ENCODE measurements around the gene CD47.
A peak's percentile ranks its signal among the peaks of the same experiment; 100 is the strongest.

The CD47 gene

GRCh38 chr3:108093616-108094015 lies 2.8 kb upstream of the CD47 start:
- TF ChIP-seq EZH2 (IDR thresholded peaks at IDR 0.05; ENCODE audit: borderline replicate concordance, low read depth, low read length, severe bottlenecking) (no peak), CTCF (IDR thresholded peaks at IDR 0.05; ENCODE audit: borderline replicate concordance, extremely low read depth, low read length, poor library complexity, severe bottlenecking) (no peak)
- ATAC-seq (ENCODE audit: insufficient read depth, low read depth) (no peak), DNase-seq (no peak)
- H3K27me3 ChIP-seq (ENCODE audit: insufficient read depth, low read length, poor library complexity) = no peaks in the 10 kb centered on the region
- peaks cover 22% of the 10 kb centered on the region for H3K79me2 ChIP-seq (ENCODE audit: insufficient read depth, low read length)
- no peak overlapping the region for H3K9ac ChIP-seq (ENCODE audit: low read depth, low read length)
- peaks cover 3% of the 10 kb centered on the region; the same call in 1 of the 2 replicates for H4K20me1 ChIP-seq (ENCODE audit: insufficient read depth, low read length)
- no peaks in the 10 kb centered on the region for H3K9me3 ChIP-seq (ENCODE audit: insufficient read depth, low read length, severe bottlenecking)
- H3K36me3 ChIP-seq (ENCODE audit: insufficient read depth, low read length) = no peaks in the 10 kb centered on the region; the same call in 1 of the 2 replicates
- no peak overlapping the region for H3K27ac ChIP-seq (ENCODE audit: low read length)
- peaks cover 27% of the 10 kb centered on the region for H3K4me1 ChIP-seq (ENCODE audit: insufficient read depth, low read length)
- H3K4me2 ChIP-seq (ENCODE audit: insufficient read depth, low read length) = no peak overlapping the region
- no peak overlapping the region for H3K4me3 ChIP-seq (ENCODE audit: low read depth in 1 of 2, low read length in 2 of 2)
- H2AFZ ChIP-seq (ENCODE audit: low read depth, low read length) = no peak overlapping the region

GRCh38 chr3:108093021-108093420 lies 2.2 kb upstream of the CD47 start:
- H3K36me3 ChIP-seq (ENCODE audit: insufficient read depth, low read length) = no peaks in the 10 kb centered on the region; the same call in 1 of the 2 replicates
- peaks cover 33% of the 10 kb centered on the region for H3K4me1 ChIP-seq (ENCODE audit: insufficient read depth, low read length)
- 0 out of 2 replicates have a peak overlapping the region, but pooled peaks have one; percentile 16 for H3K27ac ChIP-seq (ENCODE audit: low read length)
- no peaks in the 10 kb centered on the region for H3K9me3 ChIP-seq (ENCODE audit: insufficient read depth, low read length, severe bottlenecking)
- peak overlapping the region; percentile 38; the same call in 1 of the 2 replicates for H2AFZ ChIP-seq (ENCODE audit: low read depth, low read length)
- H3K4me3 ChIP-seq (ENCODE audit: low read depth in 1 of 2, low read length in 2 of 2) = no peak overlapping the region
- H3K4me2 ChIP-seq (ENCODE audit: insufficient read depth, low read length) = no peak overlapping the region
- TF ChIP-seq EZH2 (IDR thresholded peaks at IDR 0.05; ENCODE audit: borderline replicate concordance, low read depth, low read length, severe bottlenecking) = no peak
- TF ChIP-seq CTCF (IDR thresholded peaks at IDR 0.05; ENCODE audit: borderline replicate concordance, extremely low read depth, low read length, poor library complexity, severe bottlenecking) = no peak
- peaks cover 28% of the 10 kb centered on the region for H3K79me2 ChIP-seq (ENCODE audit: insufficient read depth, low read length)
- H3K27me3 ChIP-seq (ENCODE audit: insufficient read depth, low read length, poor library complexity) = no peaks in the 10 kb centered on the region
- H3K9ac ChIP-seq (ENCODE audit: low read depth, low read length) = no peak overlapping the region
- DNase-seq (no peak), ATAC-seq (ENCODE audit: insufficient read depth, low read depth) (no peak)
- H4K20me1 ChIP-seq (ENCODE audit: insufficient read depth, low read length) = peaks cover 7% of the 10 kb centered on the region; the same call in 1 of the 2 replicates

GRCh38 chr3:108092501-108092900 lies 1.7 kb upstream of the CD47 start:
- H3K9ac ChIP-seq (ENCODE audit: low read depth, low read length) = no peak overlapping the region
- H4K20me1 ChIP-seq (ENCODE audit: insufficient read depth, low read length) = peaks cover 8% of the 10 kb centered on the region; the same call in 1 of the 2 replicates
- peaks cover 33% of the 10 kb centered on the region for H3K79me2 ChIP-seq (ENCODE audit: insufficient read depth, low read length)
- H3K9me3 ChIP-seq (ENCODE audit: insufficient read depth, low read length, severe bottlenecking) = no peaks in the 10 kb centered on the region
- H3K36me3 ChIP-seq (ENCODE audit: insufficient read depth, low read length) = no peaks in the 10 kb centered on the region; the same call in 1 of the 2 replicates
- H3K27ac ChIP-seq (ENCODE audit: low read length) = 0 out of 2 replicates have a peak overlapping the region, but pooled peaks have one; percentile 16
- H3K4me3 ChIP-seq (ENCODE audit: low read depth in 1 of 2, low read length in 2 of 2) = no peak overlapping the region
- H2AFZ ChIP-seq (ENCODE audit: low read depth, low read length) = peak overlapping the region; percentile 38; the same call in 1 of the 2 replicates
- no peak for DNase-seq
- no peak overlapping the region for H3K4me2 ChIP-seq (ENCODE audit: insufficient read depth, low read length)
- H3K4me1 ChIP-seq (ENCODE audit: insufficient read depth, low read length) = peaks cover 39% of the 10 kb centered on the region
- no peak for ATAC-seq (ENCODE audit: insufficient read depth, low read depth)
- no peaks in the 10 kb centered on the region for H3K27me3 ChIP-seq (ENCODE audit: insufficient read depth, low read length, poor library complexity)
- no peak for TF ChIP-seq CTCF (IDR thresholded peaks at IDR 0.05; ENCODE audit: borderline replicate concordance, extremely low read depth, low read length, poor library complexity, severe bottlenecking)

Data from DND-41 (cell line).